SK-N-DZ (cell line): ENCODE measurements around the gene KHDRBS2.
A peak's percentile ranks its signal among the peaks of the same experiment; 100 is the strongest.
"Not testable (repeated sequence)": the region's sequence is repeated elsewhere in the genome, so short reads cannot be mapped to it uniquely, and the experiment has no call there.

Experiments used
- DNase-seq: peaks from one replicate; pipeline ENCODE4 v3.0.0-alpha.2; 2015; ENCODE audit warnings: low spot score

KHDRBS2 gene

GRCh38 chr6:61868507-61869080 is 417.4 kb downstream of the KHDRBS2 start:
- no peak for DNase-seq

- DNase-seq, result no peak
These were observed 418.4 kb downstream of the KHDRBS2 start for GRCh38 chr6:61867635-61868034.

- no peak for DNase-seq
These were observed 428.5 kb downstream of the KHDRBS2 start for GRCh38 chr6:61857541-61857940.

GRCh38 chr6:61841958-61842357 is 444.1 kb downstream of the KHDRBS2 start:
- no peak for DNase-seq

- no peak for DNase-seq
These were observed 450.8 kb downstream of the KHDRBS2 start for GRCh38 chr6:61835237-61835636.

GRCh38 chr6:61833176-61833755 is 452.8 kb downstream of the KHDRBS2 start:
- no peak for DNase-seq

GRCh38 chr6:61817716-61818115 is 468.3 kb downstream of the KHDRBS2 start:
- no peak for DNase-seq

- DNase-seq, result no peak
These were observed 476.0 kb downstream of the KHDRBS2 start for GRCh38 chr6:61810047-61810446.

GRCh38 chr6:61809004-61809595 is 476.9 kb downstream of the KHDRBS2 start:
- peak; percentile 26 for DNase-seq

GRCh38 chr6:61787998-61788397 is 498.0 kb downstream of the KHDRBS2 start:
- no peak for DNase-seq

- DNase-seq, result not testable (repeated sequence)
These were observed 516.6 kb downstream of the KHDRBS2 start for GRCh38 chr6:61769446-61769845.

- DNase-seq, result no peak
These were observed 530.3 kb downstream of the KHDRBS2 start for GRCh38 chr6:61755739-61756138.

- DNase-seq, result no peak
These were observed 534.0 kb downstream of the KHDRBS2 start for GRCh38 chr6:61751986-61752385.

GRCh38 chr6:61745994-61746393 is 540.0 kb downstream of the KHDRBS2 start:
- no peak for DNase-seq

- DNase-seq, result no peak
These were observed 574.2 kb downstream of the KHDRBS2 start for GRCh38 chr6:61711849-61712248.

GRCh38 chr6:61688165-61688564 is 597.9 kb downstream of the KHDRBS2 start:
- DNase-seq, result no peak

- DNase-seq, result no peak
These were observed 603.5 kb downstream of the KHDRBS2 start for GRCh38 chr6:61682562-61682961.

GRCh38 chr6:61679625-61680024 is 606.4 kb downstream of the KHDRBS2 start:
- DNase-seq, result no peak

GRCh38 chr6:61675734-61676133 is 610.3 kb downstream of the KHDRBS2 start:
- no peak for DNase-seq

- no peak for DNase-seq
These were observed 636.2 kb downstream of the KHDRBS2 start for GRCh38 chr6:61649845-61650244.

- no peak for DNase-seq
These were observed 645.6 kb downstream of the KHDRBS2 start for GRCh38 chr6:61640463-61640862.
